PC-3 (cell line): Measurements from ENCODE around the gene CCL22.

Experiments
- CTCF ChIP-seq: fragments of 300-600 bp; sonication (generic); conservative IDR thresholded peaks from 2 replicates; pipeline ENCODE4 v1.5.1; 2017; ENCODE audit warnings: antibody characterized with exemption, low read depth, mild to moderate bottlenecking, low read length
- EZH2 ChIP-seq: fragments of 300-600 bp; sonication (generic); IDR thresholded peaks from one replicate; pipeline ENCODE4 v1.6.1; 2017; ENCODE audit warnings: antibody characterized with exemption, mild to moderate bottlenecking, low read length; ENCODE audit not compliant: unreplicated experiment
- EZH2phosphoT487 ChIP-seq: fragments of 300-600 bp; sonication (generic); IDR thresholded peaks from 2 replicates; pipeline ENCODE4 v1.6.1; 2018; ENCODE audit warnings: mild to moderate bottlenecking, antibody characterized with exemption, low read length, borderline replicate concordance

GRCh38 chr16:57367116-57367752 is 8.7 kb downstream of the CCL22 start:
- no peak for TF ChIP-seq CTCF
- no peak for TF ChIP-seq EZH2
- no peak for TF ChIP-seq EZH2phosphoT487
